WTC11 (cell line): ENCODE data around the gene MIPOL1.

Experiments
- TEAD4 ChIP-seq: sonication (generic); formaldehyde crosslinking; IDR thresholded peaks from 2 replicates; pipeline ENCODE4 v1.8.0; 2022; ENCODE audit warnings: mild to moderate bottlenecking, missing genetic modification reagents
- ZNF138 ChIP-seq: sonication (generic); formaldehyde crosslinking; conservative IDR thresholded peaks from 2 replicates; pipeline ENCODE4 v1.8.1; 2022; ENCODE audit warnings: mild to moderate bottlenecking, moderate library complexity, missing genetic modification reagents
- TF ChIP-seq, protein P1 (sequence below): fragments of 200-600 bp; IDR thresholded peaks from 2 replicates; pipeline ENCODE4 v1.8.0; 2022; ENCODE audit warnings: antibody characterized with exemption

DNA sequence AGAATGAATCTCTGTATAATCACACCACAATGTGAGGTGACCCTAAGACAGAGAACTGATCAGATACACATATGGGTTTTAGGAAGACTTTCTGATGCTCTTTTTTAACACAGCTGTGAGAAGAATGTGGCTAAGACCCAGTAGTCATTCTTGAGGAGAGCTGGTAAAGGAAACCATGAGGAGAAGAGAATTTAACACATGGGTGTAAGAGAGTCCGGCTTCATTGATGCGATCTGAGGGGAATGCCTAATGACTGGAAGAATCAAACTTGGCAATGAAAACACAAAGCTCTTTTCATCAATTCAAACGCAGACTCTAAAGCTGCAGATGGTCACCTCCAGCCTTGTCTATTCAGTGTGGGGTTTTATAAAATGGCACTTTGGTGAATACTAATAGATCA is 318.0 kb downstream of the MIPOL1 start:
- TF ChIP-seq TEAD4 (CRISPR knock-in tag) (no peak), ZNF138 (no peak)
- TF ChIP-seq, protein P1, sequence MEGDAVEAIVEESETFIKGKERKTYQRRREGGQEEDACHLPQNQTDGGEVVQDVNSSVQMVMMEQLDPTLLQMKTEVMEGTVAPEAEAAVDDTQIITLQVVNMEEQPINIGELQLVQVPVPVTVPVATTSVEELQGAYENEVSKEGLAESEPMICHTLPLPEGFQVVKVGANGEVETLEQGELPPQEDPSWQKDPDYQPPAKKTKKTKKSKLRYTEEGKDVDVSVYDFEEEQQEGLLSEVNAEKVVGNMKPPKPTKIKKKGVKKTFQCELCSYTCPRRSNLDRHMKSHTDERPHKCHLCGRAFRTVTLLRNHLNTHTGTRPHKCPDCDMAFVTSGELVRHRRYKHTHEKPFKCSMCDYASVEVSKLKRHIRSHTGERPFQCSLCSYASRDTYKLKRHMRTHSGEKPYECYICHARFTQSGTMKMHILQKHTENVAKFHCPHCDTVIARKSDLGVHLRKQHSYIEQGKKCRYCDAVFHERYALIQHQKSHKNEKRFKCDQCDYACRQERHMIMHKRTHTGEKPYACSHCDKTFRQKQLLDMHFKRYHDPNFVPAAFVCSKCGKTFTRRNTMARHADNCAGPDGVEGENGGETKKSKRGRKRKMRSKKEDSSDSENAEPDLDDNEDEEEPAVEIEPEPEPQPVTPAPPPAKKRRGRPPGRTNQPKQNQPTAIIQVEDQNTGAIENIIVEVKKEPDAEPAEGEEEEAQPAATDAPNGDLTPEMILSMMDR: no peak
